ENCODE results near the gene ANKFY1.

DNA sequence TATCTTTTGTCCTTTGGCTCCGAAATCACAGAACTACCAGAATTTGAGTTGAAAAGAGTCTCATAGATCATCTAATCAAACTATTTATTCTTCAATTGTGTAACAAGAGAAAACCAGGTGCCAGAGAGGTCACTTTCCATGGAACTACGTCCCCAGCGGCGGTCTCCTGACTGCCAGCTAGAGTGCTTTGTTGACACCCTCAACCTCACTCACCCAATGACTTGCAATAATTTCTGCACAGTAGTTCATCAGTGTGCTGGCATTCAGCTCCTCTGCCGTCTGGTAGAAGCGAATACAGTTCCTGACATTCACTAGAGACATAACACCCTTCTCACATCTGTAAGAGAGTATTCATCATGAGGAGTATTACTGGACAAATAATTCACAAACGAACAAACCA, 54.2 kb downstream of the ANKFY1 start:
- no peak for TF ChIP-seq POLR2A (IDR thresholded peaks at IDR 0.05)
- TF ChIP-seq, protein P1, sequence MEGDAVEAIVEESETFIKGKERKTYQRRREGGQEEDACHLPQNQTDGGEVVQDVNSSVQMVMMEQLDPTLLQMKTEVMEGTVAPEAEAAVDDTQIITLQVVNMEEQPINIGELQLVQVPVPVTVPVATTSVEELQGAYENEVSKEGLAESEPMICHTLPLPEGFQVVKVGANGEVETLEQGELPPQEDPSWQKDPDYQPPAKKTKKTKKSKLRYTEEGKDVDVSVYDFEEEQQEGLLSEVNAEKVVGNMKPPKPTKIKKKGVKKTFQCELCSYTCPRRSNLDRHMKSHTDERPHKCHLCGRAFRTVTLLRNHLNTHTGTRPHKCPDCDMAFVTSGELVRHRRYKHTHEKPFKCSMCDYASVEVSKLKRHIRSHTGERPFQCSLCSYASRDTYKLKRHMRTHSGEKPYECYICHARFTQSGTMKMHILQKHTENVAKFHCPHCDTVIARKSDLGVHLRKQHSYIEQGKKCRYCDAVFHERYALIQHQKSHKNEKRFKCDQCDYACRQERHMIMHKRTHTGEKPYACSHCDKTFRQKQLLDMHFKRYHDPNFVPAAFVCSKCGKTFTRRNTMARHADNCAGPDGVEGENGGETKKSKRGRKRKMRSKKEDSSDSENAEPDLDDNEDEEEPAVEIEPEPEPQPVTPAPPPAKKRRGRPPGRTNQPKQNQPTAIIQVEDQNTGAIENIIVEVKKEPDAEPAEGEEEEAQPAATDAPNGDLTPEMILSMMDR (IDR thresholded peaks at IDR 0.05) = no peak

Data from body of pancreas (tissue), 4 donors.